HG03280 (cell line): Measurements from ENCODE around the gene DPEP2NB.
"Not testable (repeated sequence)": the region's sequence is repeated elsewhere in the genome, so short reads cannot be mapped to it uniquely, and the experiment has no call there.

ENCODE experiments used
- ATAC-seq: cut with Tn5 transposase; IDR thresholded peaks from one replicate; pipeline ENCODE4 v1.9.1; 2021; ENCODE audit warnings: mild to moderate bottlenecking, moderate library complexity; ENCODE audit not compliant: unreplicated experiment

The DPEP2NB gene

GRCh38 chr16:68015681-68016080 is at the start of gene DPEP2NB:
DPEP2NB (minus strand) TSS chr16:68015911; CDS start chr16:68015770, 141 bp downstream.
- ATAC-seq: no peak

- ATAC-seq: no peak
These were observed 49.2 kb upstream of the DPEP2NB start for GRCh38 chr16:68064791-68065365.

GRCh38 chr16:68062910-68063393 is 47.2 kb upstream of the DPEP2NB start:
- ATAC-seq: no peak

GRCh38 chr16:68061396-68061795 is 45.7 kb upstream of the DPEP2NB start:
- no peak for ATAC-seq

- no peak for ATAC-seq
These were observed 44.1 kb upstream of the DPEP2NB start for GRCh38 chr16:68059804-68060203.

GRCh38 chr16:68055395-68055794 is 39.7 kb upstream of the DPEP2NB start:
- ATAC-seq: no peak

GRCh38 chr16:68049449-68049848 is 33.7 kb upstream of the DPEP2NB start:
- no peak for ATAC-seq

- no peak for ATAC-seq
These were observed 32.3 kb upstream of the DPEP2NB start for GRCh38 chr16:68047987-68048386.

GRCh38 chr16:68046106-68046505 is 30.4 kb upstream of the DPEP2NB start:
- no peak for ATAC-seq

- ATAC-seq: no peak
These were observed 26.1 kb upstream of the DPEP2NB start for GRCh38 chr16:68041783-68042182.

GRCh38 chr16:68040506-68041288 is 25.0 kb upstream of the DPEP2NB start:
- peak; percentile 79 for ATAC-seq

- no peak for ATAC-seq
These were observed 22.3 kb upstream of the DPEP2NB start for GRCh38 chr16:68037841-68038597.

GRCh38 chr16:68035227-68035626 is 19.5 kb upstream of the DPEP2NB start:
- no peak for ATAC-seq

- ATAC-seq: no peak
These were observed 17.4 kb upstream of the DPEP2NB start for GRCh38 chr16:68033101-68033500.

GRCh38 chr16:68031951-68032350 is 16.2 kb upstream of the DPEP2NB start:
- no peak for ATAC-seq

- not testable (repeated sequence) for ATAC-seq
These were observed 14.4 kb upstream of the DPEP2NB start for GRCh38 chr16:68030108-68030507.

- ATAC-seq: no peak
These were observed 13.3 kb upstream of the DPEP2NB start for GRCh38 chr16:68028996-68029395.

GRCh38 chr16:68022728-68023537 is 7.2 kb upstream of the DPEP2NB start, which contains the start of the genes DDX28 and DUS2:
DDX28 (minus strand) TSS chr16:68023232; CDS start chr16:68023202, 30 bp downstream.
DUS2 (plus strand) TSS chr16:68023284; CDS start chr16:68038024, 14,740 bp downstream.
- peak; percentile 80 for ATAC-seq

GRCh38 chr16:68022278-68022727 is 6.6 kb upstream of the DPEP2NB start:
- no peak for ATAC-seq

- no peak for ATAC-seq
These were observed 5.8 kb upstream of the DPEP2NB start for GRCh38 chr16:68021490-68021889.
